Activated CD4-positive, alpha-beta T cell treated with anti-CD3 and anti-CD28 coated beads, Interleukin-2, amount 50 U/mL, for 24 hours (primary cell): ENCODE results near the gene DOCK1.
"Not testable (repeated sequence)": the region's sequence is repeated elsewhere in the genome, so short reads cannot be mapped to it uniquely, and the experiment has no call there.

ENCODE experiments used
- DNase-seq, 2 donors: peaks; one replicate each; pipeline ENCODE4 v3.0.0-alpha.2; 2020; ENCODE audit warnings: low read depth in 1 of 2, low spot score in 1 of 2

DOCK1 gene

GRCh38 chr10:126924180-126924914 is 19.1 kb downstream of the DOCK1 start:
- no peak for DNase-seq

GRCh38 chr10:126924915-126925300 is 19.7 kb downstream of the DOCK1 start:
- DNase-seq: no peak

GRCh38 chr10:126926568-126926967 is 21.3 kb downstream of the DOCK1 start:
- DNase-seq: no peak

- DNase-seq: no peak
Observed at GRCh38 chr10:126927799-126928198, 22.6 kb downstream of the DOCK1 start.

GRCh38 chr10:126928274-126928673 is 23.0 kb downstream of the DOCK1 start:
- DNase-seq: no peak

- no peak for DNase-seq
Observed at GRCh38 chr10:126929391-126929790, 24.2 kb downstream of the DOCK1 start.

- no peak for DNase-seq
Observed at GRCh38 chr10:126930131-126930882, 25.1 kb downstream of the DOCK1 start.

- no peak for DNase-seq
Observed at GRCh38 chr10:126930883-126931503, 25.8 kb downstream of the DOCK1 start.

- DNase-seq: no peak
Observed at GRCh38 chr10:126931544-126931943, 26.3 kb downstream of the DOCK1 start.

- no peak for DNase-seq
Observed at GRCh38 chr10:126932516-126932915, 27.3 kb downstream of the DOCK1 start.

GRCh38 chr10:126933116-126933515 is 27.9 kb downstream of the DOCK1 start:
- DNase-seq: no peak

- no peak for DNase-seq
Observed at GRCh38 chr10:126935263-126935946, 30.2 kb downstream of the DOCK1 start.

- DNase-seq: no peak
Observed at GRCh38 chr10:126937026-126937425, 31.8 kb downstream of the DOCK1 start.

GRCh38 chr10:126938121-126938520 is 32.9 kb downstream of the DOCK1 start:
- not testable (repeated sequence) for DNase-seq

GRCh38 chr10:126939706-126940105 is 34.5 kb downstream of the DOCK1 start:
- DNase-seq: no peak

GRCh38 chr10:126940670-126941310 is 35.6 kb downstream of the DOCK1 start:
- DNase-seq: no peak

- no peak for DNase-seq
Observed at GRCh38 chr10:126944191-126944590, 39.0 kb downstream of the DOCK1 start.

GRCh38 chr10:126945351-126946030 is 40.3 kb downstream of the DOCK1 start:
- DNase-seq: no peak

- no peak for DNase-seq
Observed at GRCh38 chr10:126946746-126947145, 41.5 kb downstream of the DOCK1 start.

GRCh38 chr10:126948355-126949160 is 43.3 kb downstream of the DOCK1 start:
- no peak for DNase-seq
